SIG-M5 treated with dmso at 0.1 percent for 504 hours (cell line): Measurements from ENCODE around the gene MRPL42.
"Not testable (repeated sequence)": the region's sequence is repeated elsewhere in the genome, so short reads cannot be mapped to it uniquely, and the experiment has no call there.

ENCODE experiments used
- DNase-seq: peaks from one replicate; lab custom pipeline; 2025; ENCODE audit not compliant: unreplicated experiment; lab: John Stamatoyannopoulos, UW

Gene MRPL42

GRCh38 chr12:93497456-93497855 lies 30.1 kb downstream of the MRPL42 start:
- no peak for DNase-seq

- DNase-seq, result not testable (repeated sequence)
Observed at GRCh38 chr12:93498813-93499212, 31.5 kb downstream of the MRPL42 start.

- no peak for DNase-seq
Observed at GRCh38 chr12:93500201-93500600, 32.9 kb downstream of the MRPL42 start.

- no peak for DNase-seq
Observed at GRCh38 chr12:93500667-93501066, 33.4 kb downstream of the MRPL42 start.

GRCh38 chr12:93502802-93503623 lies 35.7 kb downstream of the MRPL42 start:
- peak; percentile 39 for DNase-seq

- DNase-seq, result no peak
Observed at GRCh38 chr12:93507165-93507564, 39.9 kb downstream of the MRPL42 start.

- no peak for DNase-seq
Observed at GRCh38 chr12:93509506-93509905, 42.2 kb downstream of the MRPL42 start.

- no peak for DNase-seq
Observed at GRCh38 chr12:93514853-93515252, 47.5 kb downstream of the MRPL42 start.

GRCh38 chr12:93518725-93519124 lies 51.4 kb downstream of the MRPL42 start:
- no peak for DNase-seq

GRCh38 chr12:93519859-93520258 lies 52.5 kb downstream of the MRPL42 start:
- no peak for DNase-seq

- DNase-seq, result no peak
Observed at GRCh38 chr12:93520454-93520853, 53.1 kb downstream of the MRPL42 start.

- no peak for DNase-seq
Observed at GRCh38 chr12:93521225-93522080, 54.1 kb downstream of the MRPL42 start.

- no peak for DNase-seq
Observed at GRCh38 chr12:93524386-93525133, 57.2 kb downstream of the MRPL42 start.

- DNase-seq, result no peak
Observed at GRCh38 chr12:93526786-93527428, 59.6 kb downstream of the MRPL42 start.

GRCh38 chr12:93530358-93530757 lies 63.0 kb downstream of the MRPL42 start:
- peak; percentile 12 for DNase-seq

- DNase-seq, result no peak
Observed at GRCh38 chr12:93533310-93533709, 66.0 kb downstream of the MRPL42 start.

- no peak for DNase-seq
Observed at GRCh38 chr12:93536111-93536765, 68.9 kb downstream of the MRPL42 start.

- no peak for DNase-seq
Observed at GRCh38 chr12:93536766-93537488, 69.6 kb downstream of the MRPL42 start.

GRCh38 chr12:93537769-93538168 lies 70.5 kb downstream of the MRPL42 start:
- no peak for DNase-seq

GRCh38 chr12:93539821-93540220 lies 72.5 kb downstream of the MRPL42 start:
- no peak for DNase-seq
